ENCODE results near the gene OGFOD3.

OGFOD3 gene

DNA sequence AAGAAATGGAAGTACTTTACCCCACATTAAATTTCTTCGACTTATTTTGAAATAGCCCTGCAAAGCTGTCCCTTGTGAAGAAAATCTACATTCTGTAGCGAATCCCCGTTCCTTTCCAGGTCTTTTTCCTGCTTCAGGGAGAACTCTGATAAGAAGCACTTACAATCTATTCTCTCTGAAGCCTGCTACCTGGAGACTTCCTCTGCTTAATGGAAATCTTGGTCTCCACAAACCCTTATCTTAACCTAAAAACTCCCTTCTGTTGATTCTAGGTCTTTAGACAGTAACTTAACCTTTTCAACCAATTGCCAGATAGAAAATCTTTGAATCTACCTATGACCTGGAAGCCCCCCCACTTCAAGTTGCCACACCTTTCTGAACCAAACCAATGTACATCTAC lies 33.8 kb upstream of the OGFOD3 start:
- DNase-seq = no peak
- TF ChIP-seq POLR2A (IDR thresholded peaks at IDR 0.05; ENCODE audit: low read length) (no peak), GATA1 (IDR thresholded peaks at IDR 0.05; ENCODE audit: low read depth, low read length) (no peak)

DNA sequence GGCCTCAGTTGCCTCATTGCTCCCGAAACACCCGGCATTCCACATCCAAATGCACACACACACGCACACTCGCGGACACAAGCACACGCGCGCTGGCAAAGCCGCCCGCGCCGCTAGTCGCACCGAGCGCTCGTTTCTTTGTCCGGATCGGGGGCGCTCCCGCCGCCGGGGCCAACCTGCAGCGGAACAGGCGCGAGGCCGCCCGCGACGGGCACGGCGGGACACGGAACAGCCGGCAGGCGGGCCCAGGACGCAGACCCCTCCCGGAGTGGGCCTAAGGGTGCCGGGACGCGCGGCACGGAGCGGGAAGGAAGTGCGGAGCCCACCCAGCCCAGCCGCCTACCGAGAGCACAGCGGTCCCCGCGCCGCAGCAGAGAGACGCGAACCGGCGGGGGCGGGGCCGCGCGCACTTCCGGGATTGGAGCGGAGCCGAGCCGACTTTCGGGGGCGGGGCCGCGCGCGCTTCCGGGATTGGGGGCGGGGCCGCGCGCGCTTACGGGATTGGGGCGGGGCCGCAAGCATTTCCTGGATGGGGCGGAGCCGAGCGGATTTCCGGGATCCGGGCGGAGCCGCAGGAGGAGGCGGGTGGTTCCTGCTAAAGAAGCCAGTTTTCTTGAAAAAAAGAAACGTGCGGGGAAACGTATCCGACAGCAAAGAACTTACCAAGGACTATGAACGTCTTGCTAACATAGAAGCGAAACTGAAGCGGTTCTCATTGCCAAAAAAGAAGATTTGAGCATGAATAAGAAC lies 32.1 kb upstream of the OGFOD3 start, which contains the start of gene CYBC1:
CYBC1 (minus strand) TSS at position 396 of the 750 bp plus-strand sequence. CDS start 1,498 bp downstream, outside the sequence.
- TF ChIP-seq GATA1 (IDR thresholded peaks at IDR 0.05; ENCODE audit: low read depth, low read length) (no peak), POLR2A (IDR thresholded peaks at IDR 0.05; ENCODE audit: low read length) (peak; percentile 77)

DNA sequence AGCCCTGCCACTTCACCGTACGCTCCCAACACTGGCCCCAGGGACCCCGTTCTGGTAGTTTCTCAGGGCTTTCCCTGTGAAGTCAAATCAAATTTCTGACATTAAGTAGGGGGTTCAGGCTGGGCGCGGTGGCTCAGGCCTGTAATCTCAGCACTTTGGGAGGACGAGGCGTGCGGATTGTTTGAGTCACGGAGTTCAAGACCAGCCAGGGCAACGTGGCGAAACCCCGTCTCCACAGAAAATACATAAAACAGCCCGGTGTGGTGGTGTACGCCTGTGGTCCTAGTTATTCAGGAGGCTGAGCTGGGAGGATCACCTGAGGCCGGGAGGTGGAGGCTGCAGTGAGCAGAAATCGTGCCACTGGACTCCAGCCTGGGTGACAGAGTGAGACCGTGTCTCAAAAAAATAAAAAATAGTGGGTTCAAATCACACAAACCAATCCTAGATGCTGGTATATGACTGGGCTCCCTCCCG lies 31.5 kb upstream of the OGFOD3 start:
- no peak for TF ChIP-seq POLR2A (IDR thresholded peaks at IDR 0.05; ENCODE audit: low read length)
- no peak for TF ChIP-seq GATA1 (IDR thresholded peaks at IDR 0.05; ENCODE audit: low read depth, low read length)
- DNase-seq = peak in 1 of 2 experiments; percentile 56

More for the DNA sequence above, 32.1 kb upstream of the OGFOD3 start, which contains the start of gene CYBC1:
- peak; percentile 93 to 97 for DNase-seq

DNA sequence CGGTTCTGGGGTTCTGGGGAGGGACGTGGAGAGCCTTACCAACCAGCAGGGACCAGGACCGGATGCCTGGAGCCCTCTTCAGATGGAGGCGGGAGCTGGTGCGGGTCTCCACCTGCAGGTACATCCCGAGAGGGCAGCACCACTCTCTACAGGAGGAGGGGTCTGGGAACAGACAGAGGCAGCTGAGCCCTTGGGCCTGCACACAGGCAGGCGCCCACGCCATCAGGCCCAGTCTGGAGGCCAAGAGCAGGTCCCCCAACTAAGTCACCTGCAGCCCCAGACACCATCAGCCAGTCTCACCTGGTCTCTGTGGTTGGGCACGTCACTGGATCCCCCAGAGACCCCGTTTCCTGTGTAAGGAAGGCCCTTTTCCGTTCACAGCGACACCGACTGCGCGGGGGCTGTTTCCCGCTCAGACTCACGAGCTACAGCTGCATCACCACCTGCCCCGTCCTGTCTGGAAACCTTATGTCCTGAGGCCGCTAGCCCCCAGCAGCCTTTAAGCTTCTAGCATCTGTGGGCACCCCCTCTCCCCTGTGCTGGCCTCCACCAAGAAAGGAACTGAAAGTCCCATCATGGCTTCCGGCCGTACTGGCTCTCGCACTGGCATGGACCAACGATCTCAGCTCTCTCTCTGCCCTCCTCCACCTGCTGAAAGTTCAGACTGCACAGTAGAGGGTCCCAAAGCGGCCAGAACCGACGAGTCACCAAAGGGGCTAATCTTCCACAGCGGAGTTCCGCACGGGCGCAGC lies 30.9 kb upstream of the OGFOD3 start:
- peak; percentile 31 to 45 for DNase-seq
- TF ChIP-seq POLR2A (IDR thresholded peaks at IDR 0.05; ENCODE audit: low read length) (no peak), GATA1 (IDR thresholded peaks at IDR 0.05; ENCODE audit: low read depth, low read length) (no peak)

DNA sequence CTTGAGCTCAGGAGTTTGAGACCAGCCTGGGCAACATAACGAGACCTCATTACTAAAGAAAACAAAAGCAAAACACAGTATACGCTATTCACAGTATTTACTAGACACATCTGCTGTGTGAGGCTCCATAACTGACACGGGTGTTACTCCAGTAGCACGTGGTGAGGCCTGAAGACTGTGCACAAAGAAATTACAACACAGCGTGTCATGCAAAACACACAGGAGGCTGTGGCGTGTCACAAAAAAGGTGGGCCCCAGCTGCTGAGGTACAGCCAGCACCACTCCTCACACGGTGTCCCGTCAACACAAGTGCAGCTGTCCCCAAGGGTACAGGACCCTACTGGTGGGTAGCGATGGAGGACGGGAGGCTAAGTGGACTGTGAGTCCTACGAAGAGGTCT lies 29.5 kb upstream of the OGFOD3 start:
- no peak for TF ChIP-seq GATA1 (IDR thresholded peaks at IDR 0.05; ENCODE audit: low read depth, low read length)
- TF ChIP-seq POLR2A (IDR thresholded peaks at IDR 0.05; ENCODE audit: low read length) = no peak
- DNase-seq = no peak

DNA sequence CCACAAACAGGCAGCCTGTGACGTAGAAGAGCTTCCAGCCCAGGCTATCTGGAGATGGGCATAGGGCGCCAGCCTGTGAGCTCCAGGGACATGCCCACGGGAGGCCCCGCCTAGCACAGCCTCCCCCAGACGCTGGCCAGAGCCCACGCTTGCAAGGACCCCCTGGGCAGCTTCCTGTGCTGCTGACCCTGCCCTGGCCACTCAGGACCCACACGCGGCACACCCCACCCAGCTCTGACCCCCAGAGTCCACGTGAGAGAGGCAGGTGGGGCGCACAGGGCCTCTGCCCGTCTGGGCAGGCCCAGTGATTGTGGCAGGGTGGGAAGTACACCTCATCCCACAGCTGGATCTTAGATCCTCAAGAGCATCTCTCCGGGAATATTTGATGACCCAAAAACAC lies 28.3 kb upstream of the OGFOD3 start:
- TF ChIP-seq GATA1 (IDR thresholded peaks at IDR 0.05; ENCODE audit: low read depth, low read length) = no peak
- no peak for TF ChIP-seq POLR2A (IDR thresholded peaks at IDR 0.05; ENCODE audit: low read length)
- no peak for DNase-seq

DNA sequence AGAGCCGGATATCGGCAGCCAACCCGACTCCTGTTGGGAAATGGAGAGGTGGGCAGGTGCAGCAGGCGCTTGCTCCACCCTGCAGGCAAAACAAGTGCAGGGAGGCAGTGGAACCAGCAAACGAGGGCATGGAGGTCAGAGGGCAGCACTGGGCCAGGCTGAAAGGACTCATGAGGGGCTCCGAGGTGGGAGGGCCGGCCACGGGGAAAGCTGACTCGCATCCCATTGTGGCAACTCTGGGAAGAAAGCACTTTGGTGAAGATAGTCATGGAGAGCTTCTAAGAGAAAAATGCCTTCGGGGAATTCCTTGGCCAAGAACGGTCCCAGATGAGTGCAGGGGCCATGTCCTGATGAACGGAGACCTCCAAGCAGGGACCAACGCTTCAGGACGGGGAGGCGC lies 27.7 kb upstream of the OGFOD3 start:
- DNase-seq = no peak
- TF ChIP-seq GATA1 (IDR thresholded peaks at IDR 0.05; ENCODE audit: low read depth, low read length) = no peak
- no peak for TF ChIP-seq POLR2A (IDR thresholded peaks at IDR 0.05; ENCODE audit: low read length)

DNA sequence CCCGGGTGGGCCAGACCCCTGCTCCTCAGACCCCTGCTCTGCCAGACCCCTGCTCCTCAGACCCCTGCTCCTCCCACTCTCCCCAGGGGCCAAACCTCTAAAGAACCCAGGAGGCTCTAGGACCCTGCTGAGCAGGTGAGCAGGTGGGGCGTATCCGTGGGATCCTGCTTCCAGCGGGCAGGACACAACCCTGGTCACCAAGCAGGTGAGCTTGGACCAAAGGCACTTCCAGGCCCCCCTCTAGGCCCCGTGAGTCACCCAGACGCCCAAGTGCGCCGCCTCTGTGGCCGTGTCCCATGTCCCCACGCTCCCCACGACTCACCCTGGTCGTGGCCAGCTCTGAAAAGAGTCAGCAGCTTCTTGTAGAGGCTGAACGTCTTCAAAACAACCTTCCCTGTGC lies 27.2 kb upstream of the OGFOD3 start:
- TF ChIP-seq GATA1 (IDR thresholded peaks at IDR 0.05; ENCODE audit: low read depth, low read length) = no peak
- TF ChIP-seq POLR2A (IDR thresholded peaks at IDR 0.05; ENCODE audit: low read length) = no peak
- DNase-seq = no peak

DNA sequence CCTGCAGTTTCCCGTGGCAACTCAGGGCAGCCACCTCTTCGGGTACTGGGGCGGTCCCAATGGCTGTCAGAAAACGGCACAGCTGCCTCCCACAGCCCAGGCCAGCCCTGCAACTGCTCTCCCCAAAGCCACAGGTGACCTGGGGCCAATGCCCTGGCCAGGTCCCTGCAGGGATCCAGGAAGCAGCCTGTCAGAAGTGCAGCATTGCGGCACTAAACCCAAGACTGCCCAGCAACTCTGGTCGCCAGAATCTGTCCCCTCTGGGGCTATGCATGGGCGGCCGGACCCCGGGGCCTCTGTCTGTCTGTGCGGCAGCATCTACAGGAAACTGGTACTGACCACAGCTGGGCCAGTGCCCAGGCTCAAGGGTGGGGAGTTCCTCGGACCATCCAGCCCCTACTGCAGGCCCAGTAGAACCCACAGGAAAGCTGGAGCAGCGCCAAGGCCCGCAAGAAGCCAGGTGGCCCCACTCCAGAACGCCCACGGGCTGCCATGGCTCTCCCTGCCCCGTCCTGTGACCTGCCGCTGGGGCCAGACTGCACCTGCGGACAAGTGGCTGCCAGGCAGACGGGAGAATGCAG lies 26.6 kb upstream of the OGFOD3 start:
- TF ChIP-seq GATA1 (IDR thresholded peaks at IDR 0.05; ENCODE audit: low read depth, low read length) (no peak), POLR2A (IDR thresholded peaks at IDR 0.05; ENCODE audit: low read length) (no peak)
- no peak for DNase-seq

DNA sequence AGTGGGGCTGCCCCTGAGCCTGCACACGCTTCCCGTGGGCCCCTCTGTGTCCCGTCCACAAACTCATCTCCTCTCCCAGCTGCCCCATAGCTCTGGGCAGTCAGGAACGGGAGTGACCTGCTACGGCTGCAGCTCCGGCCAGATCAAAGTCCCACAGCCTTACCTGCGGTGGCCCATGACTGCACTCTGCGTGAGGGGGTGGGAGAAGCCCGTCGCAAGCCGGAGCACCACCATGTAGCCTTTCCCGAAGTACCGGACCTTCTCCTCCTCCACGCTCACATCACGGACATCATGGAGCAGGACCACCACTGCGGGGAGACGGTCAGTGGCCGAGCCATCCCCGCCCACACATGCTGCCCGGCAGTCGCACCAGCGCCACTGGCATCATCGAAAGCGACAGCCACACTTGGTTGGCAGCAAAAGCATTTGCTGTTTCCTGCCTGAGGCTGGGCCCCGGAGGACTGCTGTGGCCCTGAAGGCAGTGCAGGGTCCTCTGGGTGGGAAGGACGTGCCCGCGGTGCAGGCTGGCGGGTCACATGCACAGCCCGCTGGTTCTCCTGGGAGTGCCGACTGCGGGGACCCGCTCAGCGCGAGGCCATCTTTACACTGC lies 26.0 kb upstream of the OGFOD3 start:
- TF ChIP-seq POLR2A (IDR thresholded peaks at IDR 0.05; ENCODE audit: low read length) (no peak), GATA1 (IDR thresholded peaks at IDR 0.05; ENCODE audit: low read depth, low read length) (no peak)
- no peak for DNase-seq

DNA sequence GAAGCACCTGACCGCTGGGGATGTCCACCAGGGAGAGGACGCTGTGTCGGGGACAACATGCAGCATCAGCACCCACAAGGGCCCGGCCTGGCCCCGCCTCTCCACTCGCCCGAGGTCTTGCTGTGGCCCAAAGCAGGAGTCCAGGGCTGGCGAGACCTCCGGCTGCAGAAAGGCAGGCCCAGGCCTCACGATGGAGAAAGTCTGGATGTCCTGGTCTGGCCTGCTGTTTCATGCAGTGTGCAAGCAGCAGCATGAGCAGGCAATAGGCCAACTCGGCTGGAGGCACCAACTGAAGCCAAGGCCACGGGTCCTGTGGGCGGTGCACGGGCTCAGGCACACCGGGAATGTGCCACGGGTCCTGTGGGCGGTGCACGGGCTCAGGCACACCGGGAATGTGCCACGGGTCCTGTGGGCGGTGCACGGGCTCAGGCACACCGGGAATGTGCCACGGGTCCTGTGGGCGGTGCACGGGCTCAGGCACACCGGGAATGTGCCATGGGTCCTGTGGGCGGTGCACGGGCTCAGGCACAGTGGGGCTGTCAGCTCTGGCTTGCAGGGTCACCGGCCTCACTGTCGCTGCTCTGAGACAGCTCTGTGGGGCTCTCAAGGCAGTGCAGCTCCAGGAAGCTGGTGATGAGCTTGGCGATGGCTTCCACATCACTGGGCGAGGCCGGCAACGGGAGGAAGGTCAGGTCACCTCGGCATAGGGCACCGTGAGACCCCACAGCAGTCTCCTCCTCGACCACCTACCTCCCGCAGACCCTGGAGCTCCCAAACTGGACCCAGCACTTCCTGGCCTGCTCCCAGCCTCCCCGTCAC lies 25.3 kb upstream of the OGFOD3 start:
- TF ChIP-seq POLR2A (IDR thresholded peaks at IDR 0.05; ENCODE audit: low read length) (no peak), GATA1 (IDR thresholded peaks at IDR 0.05; ENCODE audit: low read depth, low read length) (no peak)
- DNase-seq = no peak

DNA sequence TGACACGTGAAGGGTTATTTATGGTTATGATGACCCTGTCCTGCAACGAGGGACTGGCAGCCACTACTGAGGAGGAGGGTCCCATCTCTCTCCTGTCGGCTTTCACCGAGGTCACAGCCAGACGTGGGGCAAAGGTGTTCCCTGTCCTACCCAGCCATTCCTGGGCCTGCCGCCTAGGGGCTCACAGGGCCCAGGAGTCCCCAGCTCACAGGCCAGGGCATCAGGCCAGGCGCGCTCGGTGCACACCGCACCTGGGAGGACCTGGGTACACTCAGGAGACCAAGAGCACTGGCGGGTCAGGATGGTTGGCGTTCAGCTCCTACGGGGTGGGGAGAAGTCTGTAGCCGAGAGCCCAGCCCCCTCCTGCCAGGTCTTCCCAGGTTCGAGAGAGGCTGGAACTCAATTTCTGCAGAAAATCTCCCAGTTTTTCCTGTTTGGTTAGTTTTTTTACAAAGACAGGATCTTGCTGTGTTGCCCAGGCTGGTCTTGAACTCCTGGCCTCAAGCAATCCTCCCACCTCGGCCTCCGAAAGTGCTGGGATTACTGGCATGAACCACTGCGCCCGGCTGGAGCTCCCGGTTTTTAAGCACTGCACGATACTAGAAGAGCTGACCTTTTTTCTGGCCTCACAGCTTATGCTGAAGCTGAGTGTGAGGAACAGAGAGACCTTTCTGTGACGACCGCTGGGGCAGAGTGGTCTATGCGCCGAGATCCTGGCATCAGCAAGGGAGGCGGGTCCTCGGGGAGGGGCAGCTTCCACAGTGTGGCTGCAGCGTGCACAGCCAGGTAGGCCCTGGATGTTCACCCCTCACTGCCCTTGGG lies 24.5 kb upstream of the OGFOD3 start:
- DNase-seq = no peak
- TF ChIP-seq POLR2A (IDR thresholded peaks at IDR 0.05; ENCODE audit: low read length) (no peak), GATA1 (IDR thresholded peaks at IDR 0.05; ENCODE audit: low read depth, low read length) (no peak)
